Parathyroid adenoma (tissue), 2 donors: ENCODE results near the gene ZNF57.

ENCODE experiments used
- H2AFZ ChIP-seq: fragments of 300-600 bp; sonication (generic); one replicate; pipeline ENCODE4 v1.7.0; 2017; ENCODE audit warnings: antibody characterized with exemption, mild to moderate bottlenecking
- H3K27ac ChIP-seq: fragments of 300-600 bp; sonication (generic); one replicate; pipeline ENCODE4 v1.7.0; 2017
- H3K27me3 ChIP-seq: fragments of 300-600 bp; sonication (generic); one replicate; pipeline ENCODE4 v1.7.0; 2017; ENCODE audit warnings: low read length; ENCODE audit not compliant: control insufficient read depth, insufficient read depth
- H3K36me3 ChIP-seq: fragments of 300-600 bp; sonication (generic); one replicate; pipeline ENCODE4 v1.7.0; 2017; ENCODE audit warnings: low read length; ENCODE audit not compliant: control insufficient read depth, insufficient read depth
- H3K4me1 ChIP-seq: fragments of 300-600 bp; sonication (generic); one replicate; pipeline ENCODE4 v1.7.0; 2017; ENCODE audit warnings: control low read depth
- H3K4me2 ChIP-seq: fragments of 300-600 bp; sonication (generic); one replicate; pipeline ENCODE4 v1.7.0; 2017; ENCODE audit warnings: low read length
- H3K4me3 ChIP-seq: fragments of 300-600 bp; sonication (generic); one replicate; pipeline ENCODE4 v1.7.0; 2017; ENCODE audit warnings: low read depth, low read length
- H3K79me2 ChIP-seq: fragments of 300-600 bp; sonication (generic); one replicate; pipeline ENCODE4 v1.7.0; 2017; ENCODE audit warnings: control low read depth
- H3K9ac ChIP-seq: fragments of 300-600 bp; sonication (generic); one replicate; pipeline ENCODE4 v1.7.0; 2017; ENCODE audit warnings: mild to moderate bottlenecking
- H3K9me3 ChIP-seq: fragments of 300-600 bp; sonication (generic); one replicate; pipeline ENCODE4 v1.7.0; 2017; ENCODE audit warnings: low read length; ENCODE audit not compliant: control insufficient read depth
- CTCF ChIP-seq: fragments of 300-600 bp; sonication (generic); IDR thresholded peaks from one replicate; pipeline ENCODE4 v1.7.0; 2017; ENCODE audit warnings: antibody characterized with exemption, mild to moderate bottlenecking
- donor health status: primary hyperparathyroidism.

Gene ZNF57

GRCh38 chr19:2905918-2906519 lies 5.3 kb downstream of the ZNF57 start:
- Histone ChIP-seq H3K36me3 (no peaks in the 10 kb centered on the region), H3K4me2 (no peak overlapping the region), H3K9me3 (no peaks in the 10 kb centered on the region)

GRCh38 chr19:2906631-2907195 lies 6.0 kb downstream of the ZNF57 start:
- TF ChIP-seq CTCF, result no peak
- Histone ChIP-seq H3K4me2 (no peak overlapping the region), H3K9me3 (no peaks in the 10 kb centered on the region), H3K9ac (no peak overlapping the region), H3K27ac (no peak overlapping the region), H3K27me3 (no peaks in the 10 kb centered on the region), H2AFZ (no peak overlapping the region), H3K36me3 (no peaks in the 10 kb centered on the region), H3K79me2 (peaks cover 12% of the 10 kb centered on the region), H3K4me3 (no peak overlapping the region), H3K4me1 (peaks cover 2% of the 10 kb centered on the region)

More at GRCh38 chr19:2905918-2906519, 5.3 kb downstream of the ZNF57 start:
- no peak overlapping the region for H3K4me3 ChIP-seq
- no peak for TF ChIP-seq CTCF
- no peak overlapping the region for H2AFZ ChIP-seq
- peaks cover 15% of the 10 kb centered on the region for H3K79me2 ChIP-seq
- no peaks in the 10 kb centered on the region for H3K27me3 ChIP-seq
- no peak overlapping the region for H3K27ac ChIP-seq
- peaks cover 3% of the 10 kb centered on the region for H3K4me1 ChIP-seq
- no peak overlapping the region for H3K9ac ChIP-seq

- Histone ChIP-seq H2AFZ (no peak overlapping the region), H3K4me1 (no peaks in the 10 kb centered on the region), H3K4me3 (no peak overlapping the region), H3K9me3 (no peaks in the 10 kb centered on the region), H3K4me2 (no peak overlapping the region), H3K79me2 (peaks cover 4% of the 10 kb centered on the region), H3K27me3 (no peaks in the 10 kb centered on the region), H3K36me3 (peaks cover 3% of the 10 kb centered on the region), H3K9ac (no peak overlapping the region), H3K27ac (no peak overlapping the region)
- TF ChIP-seq CTCF, result no peak
Measured at GRCh38 chr19:2912306-2912705, 11.6 kb downstream of the ZNF57 start.

GRCh38 chr19:2917275-2918184 lies 16.8 kb downstream of the ZNF57 start:
- peaks cover 8% of the 10 kb centered on the region for H3K36me3 ChIP-seq
- H3K27ac ChIP-seq, result no peak overlapping the region
- H3K4me3 ChIP-seq, result no peak overlapping the region
- no peak overlapping the region for H3K9ac ChIP-seq
- H3K27me3 ChIP-seq, result no peaks in the 10 kb centered on the region
- no peak overlapping the region for H3K4me2 ChIP-seq
- H2AFZ ChIP-seq, result no peak overlapping the region
- H3K79me2 ChIP-seq, result peaks cover 2% of the 10 kb centered on the region
- peaks cover 6% of the 10 kb centered on the region for H3K9me3 ChIP-seq
- no peak for TF ChIP-seq CTCF
- H3K4me1 ChIP-seq, result no peaks in the 10 kb centered on the region
